GM21381 (cell line): Measurements from ENCODE around the gene ZNF341.

Source experiments
- ATAC-seq: cut with Tn5 transposase; IDR thresholded peaks from one replicate; pipeline ENCODE4 v1.9.1; 2021; ENCODE audit warnings: mild to moderate bottlenecking, moderate library complexity; ENCODE audit not compliant: unreplicated experiment

Gene ZNF341

DNA sequence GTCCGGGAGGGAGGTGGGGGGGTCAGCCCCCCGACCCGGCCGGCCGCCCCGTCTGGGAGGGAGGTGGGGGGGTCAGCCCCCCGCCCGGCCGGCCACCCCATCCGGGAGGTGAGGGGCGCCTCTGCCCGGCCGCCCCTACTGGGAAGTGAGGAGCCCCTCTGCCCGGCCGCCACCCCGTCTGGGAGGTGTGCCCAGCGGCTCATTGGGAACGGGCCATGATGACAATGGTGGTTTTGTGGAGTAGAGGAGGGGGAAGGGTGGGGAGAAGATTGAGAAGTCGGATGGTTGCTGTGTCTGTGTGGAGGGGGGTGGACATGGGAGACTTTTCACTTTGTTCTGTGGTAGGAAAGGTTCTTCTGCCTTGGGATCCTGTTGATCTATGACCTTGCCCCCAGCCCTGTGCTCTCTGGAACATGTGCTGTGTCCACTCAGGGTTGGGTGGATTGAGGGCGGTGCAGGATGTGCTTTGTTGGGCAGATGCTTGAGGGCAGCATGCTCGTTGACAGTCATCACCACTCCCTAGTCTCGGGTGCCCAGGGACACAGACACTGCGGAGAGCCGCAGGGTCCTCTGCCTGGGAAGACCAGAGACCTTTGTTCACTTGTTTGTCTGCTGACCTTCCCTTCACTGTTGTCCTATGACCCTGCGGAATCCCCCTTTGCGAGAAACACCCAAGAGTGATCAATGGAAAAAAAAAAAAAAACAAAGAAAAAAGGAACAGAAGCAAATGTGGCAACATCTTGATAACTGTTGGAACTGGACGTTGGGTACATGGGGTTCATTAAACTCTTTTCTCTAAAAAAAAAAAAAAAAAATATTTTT, 30.0 kb upstream of the ZNF341 start:
- no peak for ATAC-seq

- ATAC-seq: no peak
Observed at GRCh38 chr20:33702861-33703260, 28.9 kb upstream of the ZNF341 start.

DNA sequence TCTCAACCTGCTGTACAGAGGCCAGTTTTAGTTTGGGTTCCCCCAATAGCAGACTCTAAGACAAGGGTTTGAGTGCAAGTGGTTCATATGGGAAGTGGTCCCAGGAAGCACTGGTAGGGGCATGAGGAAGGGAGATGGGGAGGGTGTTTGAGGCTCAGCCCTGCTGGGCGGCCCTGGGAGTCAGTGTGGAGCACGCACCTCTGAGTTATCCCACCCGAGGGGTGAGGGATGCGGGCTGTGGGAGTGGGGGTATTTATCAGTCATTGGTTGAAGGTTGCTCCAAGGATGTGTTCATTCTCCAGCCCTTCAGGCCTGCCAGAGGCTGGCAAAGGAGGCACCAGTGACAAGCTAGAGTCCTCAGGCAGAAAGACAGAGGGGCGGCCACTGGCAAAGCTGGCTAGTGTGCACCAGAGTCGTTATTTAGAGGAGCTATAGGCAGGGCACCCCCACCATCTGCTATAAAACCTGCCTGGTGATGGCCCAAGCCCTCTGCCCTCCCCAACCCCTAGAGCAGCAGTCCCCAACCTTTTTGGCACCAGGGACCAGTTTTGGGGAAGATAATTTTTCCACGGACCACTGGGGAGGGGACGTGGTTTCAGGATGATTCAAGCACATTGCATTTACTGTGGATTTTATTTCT, 28.2 kb upstream of the ZNF341 start:
- no peak for ATAC-seq

- no peak for ATAC-seq
Observed at GRCh38 chr20:33704197-33704924, 27.4 kb upstream of the ZNF341 start.

DNA sequence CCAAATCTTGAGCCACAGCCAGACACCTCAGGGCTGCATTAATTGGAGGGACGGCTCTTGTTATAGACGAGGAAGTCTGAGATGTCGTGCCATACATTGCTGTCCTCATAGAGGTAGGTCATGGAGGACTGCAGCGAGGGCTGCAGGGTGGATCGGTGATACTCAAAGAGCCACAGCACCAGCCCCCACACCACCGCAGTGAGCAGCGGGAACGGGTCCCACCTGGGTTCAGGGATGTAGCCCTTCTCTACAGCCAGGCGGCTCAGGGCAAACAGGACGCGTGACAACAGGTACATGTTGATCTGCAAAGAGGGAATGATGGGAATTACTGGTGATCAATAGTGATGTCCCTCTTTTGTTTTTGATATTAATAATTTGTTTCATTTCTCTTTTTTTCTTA, 24.1 kb upstream of the ZNF341 start:
- ATAC-seq: no peak

DNA sequence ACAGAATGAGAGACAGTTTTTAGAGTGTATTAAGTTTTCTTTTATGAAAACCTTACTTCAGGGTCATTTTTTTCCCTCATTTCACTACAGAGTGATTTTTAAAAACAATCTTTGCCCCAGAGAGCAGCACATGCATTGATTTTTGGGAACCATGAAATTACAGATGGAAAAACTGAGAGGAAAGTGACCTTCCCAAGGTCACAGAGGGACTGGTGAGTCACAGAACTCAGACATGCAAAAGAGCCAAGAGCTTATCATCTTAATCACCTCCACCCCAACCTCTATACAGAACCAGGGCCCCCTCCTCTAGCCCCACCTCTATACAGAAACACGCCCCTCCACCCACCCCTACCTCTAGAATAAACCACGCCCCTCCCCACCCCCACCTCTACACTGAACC, 22.4 kb upstream of the ZNF341 start:
- no peak for ATAC-seq

GRCh38 chr20:33709905-33710541, 21.8 kb upstream of the ZNF341 start:
- ATAC-seq: no peak

DNA sequence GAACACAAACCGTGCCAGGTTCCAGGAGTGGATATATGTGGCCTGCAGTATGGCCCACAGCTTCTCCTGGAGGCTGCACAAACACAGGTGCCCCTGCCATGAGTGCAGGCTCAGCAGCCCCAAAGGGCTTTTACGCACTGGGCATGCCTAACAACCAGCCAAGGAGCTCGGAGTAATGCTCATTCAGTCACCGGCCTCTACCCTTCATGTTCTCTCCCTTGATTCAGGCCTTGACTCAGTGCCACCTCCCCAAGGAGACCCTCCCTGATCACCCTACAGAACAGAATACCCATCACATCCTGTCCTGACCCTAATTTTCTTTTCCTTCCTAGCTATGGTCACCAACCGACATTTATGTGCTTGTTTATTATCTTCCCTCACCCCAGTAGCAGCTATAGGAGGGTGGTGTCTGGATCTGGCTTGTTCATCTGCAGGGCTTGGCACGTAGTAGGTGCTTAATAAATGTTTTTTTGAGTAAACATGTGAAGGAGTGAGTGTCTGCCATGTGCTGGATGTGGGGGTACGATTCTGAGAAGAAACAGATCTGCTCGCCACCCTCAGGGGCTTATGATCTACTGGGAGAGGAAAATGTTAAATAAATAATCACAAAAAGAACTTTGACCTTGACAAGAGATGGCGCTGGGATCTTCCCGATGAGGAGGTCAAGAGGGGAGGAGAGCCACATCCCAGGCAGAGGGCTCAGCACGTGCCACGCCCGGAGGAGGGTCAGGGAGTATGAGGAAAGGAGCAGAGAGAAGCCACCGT, 20.9 kb upstream of the ZNF341 start:
- ATAC-seq: no peak

GRCh38 chr20:33711446-33711738, 20.4 kb upstream of the ZNF341 start:
- ATAC-seq: no peak

- ATAC-seq: no peak
Observed at GRCh38 chr20:33713865-33714367, 17.9 kb upstream of the ZNF341 start.

DNA sequence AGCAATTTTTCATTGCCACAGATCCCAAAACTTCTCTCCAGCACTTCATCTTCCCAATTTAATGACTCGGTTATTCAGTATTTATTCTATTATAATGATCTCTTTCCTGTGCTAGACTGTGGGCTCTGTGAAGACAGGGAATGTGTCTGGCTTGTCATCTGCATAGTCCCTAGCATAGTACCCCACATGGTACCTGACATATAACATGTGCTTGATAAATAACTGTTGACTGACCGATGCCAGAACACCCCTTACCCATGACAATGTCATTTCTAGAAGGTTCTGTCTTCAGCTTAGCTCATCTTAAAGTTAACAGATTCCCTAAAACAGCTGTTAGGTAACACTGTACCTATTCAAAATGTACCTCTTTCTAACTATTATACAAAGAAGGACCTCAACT, 15.3 kb upstream of the ZNF341 start:
- no peak for ATAC-seq

DNA sequence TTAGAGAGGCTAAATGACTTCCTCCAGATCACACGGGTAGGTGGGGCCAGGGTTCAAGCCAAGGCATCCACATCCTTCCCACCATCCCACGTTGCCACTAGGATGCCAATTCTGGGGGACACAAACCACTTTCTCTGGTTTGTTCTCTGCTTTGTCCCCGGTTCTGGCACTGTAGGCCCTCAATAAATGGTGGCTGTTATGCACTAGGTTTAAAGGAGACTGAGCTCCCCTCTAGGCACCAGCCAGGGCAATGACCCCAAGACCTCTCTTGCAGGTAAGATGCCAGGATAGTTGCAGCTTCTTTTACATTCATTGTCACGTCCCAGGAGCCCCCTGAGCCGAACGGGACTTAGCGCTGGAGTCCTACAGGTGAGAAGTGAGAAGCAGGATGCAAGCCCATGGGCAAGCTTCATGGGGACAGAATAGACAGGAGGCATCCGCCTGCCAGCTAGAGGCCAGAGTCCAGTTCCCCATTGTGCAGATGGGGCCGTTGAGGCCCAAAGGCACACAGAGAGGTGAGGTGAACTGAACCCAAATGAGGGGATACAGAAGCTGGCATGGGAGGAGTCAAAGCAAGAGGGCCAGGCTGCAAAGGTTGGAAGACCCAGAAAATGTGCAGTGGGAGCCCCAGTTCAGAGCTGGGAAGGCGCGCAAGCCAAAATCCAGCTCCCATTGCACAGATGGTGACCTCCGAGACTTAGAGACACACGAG, 12.4 kb upstream of the ZNF341 start:
- ATAC-seq: no peak

DNA sequence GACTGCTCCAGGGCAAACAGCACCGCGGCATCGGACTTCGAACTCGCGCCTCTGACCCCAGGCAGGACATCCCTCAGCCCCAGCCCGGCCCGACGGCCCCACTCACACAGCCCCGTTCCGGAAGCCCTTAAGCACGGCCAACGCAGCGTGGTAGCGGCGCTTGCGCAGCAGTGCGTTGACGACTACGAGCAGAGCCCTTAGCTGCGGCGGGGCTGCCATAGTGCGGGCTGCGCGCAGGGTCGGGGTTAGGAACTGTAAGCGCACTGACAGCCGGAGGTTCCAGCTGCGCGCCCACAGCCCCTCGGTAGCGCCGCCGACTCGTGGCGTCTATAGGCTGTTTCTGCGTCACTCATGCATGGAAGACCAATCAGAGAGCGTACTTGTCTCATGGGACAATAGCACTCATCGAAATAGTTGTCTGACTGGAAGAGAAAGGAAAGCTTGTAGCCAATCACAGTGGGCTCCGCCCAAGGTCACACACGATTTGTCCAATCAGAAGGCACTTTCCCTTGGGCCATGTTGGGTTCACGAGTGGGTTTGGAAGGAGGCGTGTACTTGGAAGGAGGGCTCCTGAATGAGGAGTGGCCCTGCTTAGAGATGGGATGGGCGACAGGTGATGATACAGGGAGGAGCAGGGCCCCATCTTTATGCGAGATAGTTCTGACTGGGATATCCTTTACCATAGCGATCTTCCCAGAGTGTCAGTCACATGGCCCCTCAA, 11.6 kb upstream of the ZNF341 start, which contains the start of gene PXMP4:
PXMP4 (minus strand) TSS at position 322 of the 721 bp plus-strand sequence; CDS start at position 219, 103 bp downstream.
- ATAC-seq: peak; percentile 92

- ATAC-seq: no peak
Observed at GRCh38 chr20:33721391-33722140, 10.2 kb upstream of the ZNF341 start.

DNA sequence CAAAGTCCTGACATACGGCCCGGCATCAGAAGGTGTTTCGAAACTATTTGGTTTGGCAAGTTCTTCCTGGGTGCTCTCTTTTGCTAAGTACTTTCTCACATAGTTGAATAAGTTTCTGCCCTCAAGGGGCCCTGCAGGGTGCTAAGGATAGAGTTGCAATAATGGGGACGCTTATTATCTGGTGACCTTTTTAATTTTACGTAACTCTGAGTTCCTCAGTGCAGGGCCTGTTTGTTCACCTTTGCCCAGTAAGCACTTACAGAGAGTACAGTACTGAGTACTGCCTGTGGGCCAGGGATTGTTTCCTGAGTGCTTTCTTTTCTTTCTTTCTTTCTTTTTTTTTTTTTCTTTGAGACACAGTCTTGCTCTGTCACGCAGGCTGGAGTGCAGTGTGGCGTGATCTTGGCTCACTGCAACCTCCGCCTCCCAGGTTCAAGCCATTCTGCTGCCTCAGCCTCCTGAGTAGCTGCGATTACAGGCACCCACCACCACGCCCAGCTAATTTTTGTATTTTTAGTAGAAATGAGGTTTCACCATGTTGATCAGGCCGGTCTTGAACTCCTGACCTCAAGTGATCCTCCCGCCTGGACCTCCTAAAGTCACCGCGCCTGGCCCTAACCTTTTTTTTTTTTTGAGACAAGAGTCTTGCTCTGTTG, 7.2 kb upstream of the ZNF341 start:
- no peak for ATAC-seq

DNA sequence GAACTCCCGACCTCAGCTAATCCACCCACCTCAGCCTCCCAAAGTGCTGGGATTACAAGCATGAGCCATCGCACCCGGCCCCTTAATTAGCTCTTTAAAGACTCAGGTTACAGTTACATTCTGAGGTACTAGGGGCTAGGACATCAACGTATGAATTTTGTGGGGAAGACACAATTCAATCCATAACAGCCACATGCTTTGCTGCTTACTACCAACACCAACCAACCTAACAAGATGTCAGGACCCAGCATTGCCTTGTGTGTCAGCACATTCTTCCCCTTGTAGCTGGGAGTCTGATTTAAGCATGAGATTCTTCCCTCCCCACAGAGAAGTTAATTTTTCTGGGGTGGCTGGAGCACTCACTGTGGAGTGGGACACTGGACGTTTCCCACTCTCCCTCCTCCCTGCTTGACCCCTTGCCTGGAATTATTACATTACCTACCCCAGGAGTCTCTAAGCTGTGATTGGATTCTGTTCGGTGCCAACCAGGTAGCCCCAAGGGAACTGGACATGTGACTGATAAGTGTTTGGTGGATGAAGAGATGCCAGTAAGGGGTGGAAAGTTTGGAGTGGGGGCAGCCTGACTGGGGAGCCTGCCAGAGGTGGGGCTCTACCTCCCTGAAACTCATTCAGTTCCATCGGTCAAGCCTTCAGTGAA, 6.1 kb upstream of the ZNF341 start:
- no peak for ATAC-seq

GRCh38 chr20:33727115-33727479, 4.7 kb upstream of the ZNF341 start:
- no peak for ATAC-seq

- ATAC-seq: no peak
Observed at GRCh38 chr20:33727806-33728205, 4.0 kb upstream of the ZNF341 start.
